ENCODE results near the gene NEUROG3.

The NEUROG3 gene, protein sequence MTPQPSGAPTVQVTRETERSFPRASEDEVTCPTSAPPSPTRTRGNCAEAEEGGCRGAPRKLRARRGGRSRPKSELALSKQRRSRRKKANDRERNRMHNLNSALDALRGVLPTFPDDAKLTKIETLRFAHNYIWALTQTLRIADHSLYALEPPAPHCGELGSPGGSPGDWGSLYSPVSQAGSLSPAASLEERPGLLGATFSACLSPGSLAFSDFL

GRCh38 chr10:69573056-69573806, at the start of gene NEUROG3:
Gene NEUROG3, minus strand, starts transcription at chr10:69573422. Its CDS starts 379 bp downstream, at chr10:69573043.
- DNase-seq, result no peak

- DNase-seq, result no peak
These were observed 47.4 kb upstream of the NEUROG3 start for GRCh38 chr10:69620625-69621024.

GRCh38 chr10:69619626-69620025, 46.4 kb upstream of the NEUROG3 start:
- DNase-seq, result no peak

GRCh38 chr10:69618746-69619145, 45.5 kb upstream of the NEUROG3 start:
- no peak for DNase-seq

GRCh38 chr10:69616358-69616757, 43.1 kb upstream of the NEUROG3 start:
- DNase-seq, result no peak

DNA sequence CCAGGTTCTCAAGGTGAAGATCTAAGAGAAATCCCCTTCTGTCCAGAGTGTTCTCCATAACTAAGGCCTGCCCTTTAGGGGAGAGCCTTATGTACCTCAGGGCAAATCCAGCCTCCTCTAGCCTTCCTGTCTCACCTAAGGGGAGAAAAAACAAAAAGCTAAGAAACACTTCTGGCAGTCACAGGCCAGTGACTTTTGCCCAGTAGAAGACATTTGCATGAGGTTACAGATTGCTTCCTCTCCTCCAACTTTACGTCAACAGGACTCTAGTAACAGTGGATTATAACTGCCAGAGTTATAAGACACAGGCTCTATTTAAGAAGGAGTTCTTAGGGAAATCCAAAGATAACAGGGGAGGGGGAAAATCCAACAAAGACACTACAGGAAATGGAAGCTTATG, 40.9 kb upstream of the NEUROG3 start:
- DNase-seq, result no peak

- no peak for DNase-seq
These were observed 39.5 kb upstream of the NEUROG3 start for GRCh38 chr10:69612760-69613159.

DNA sequence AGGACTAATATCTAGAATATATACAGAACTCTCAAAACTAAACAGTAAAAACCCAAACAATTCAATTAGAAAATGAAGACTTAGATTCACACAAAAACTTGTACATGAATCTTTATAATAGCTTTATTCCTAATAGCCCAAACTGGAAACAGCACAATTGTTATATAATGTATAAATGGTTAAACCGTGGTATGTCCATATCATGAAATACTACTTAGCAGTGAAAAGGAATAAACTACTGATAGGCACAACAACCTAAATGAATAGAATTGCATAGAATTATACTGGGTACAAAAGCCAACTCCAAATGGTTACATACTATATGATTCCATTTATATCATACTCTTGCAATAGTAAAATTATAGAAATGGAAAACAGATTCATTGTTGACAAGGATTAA, 35.9 kb upstream of the NEUROG3 start:
- DNase-seq, result no peak

DNA sequence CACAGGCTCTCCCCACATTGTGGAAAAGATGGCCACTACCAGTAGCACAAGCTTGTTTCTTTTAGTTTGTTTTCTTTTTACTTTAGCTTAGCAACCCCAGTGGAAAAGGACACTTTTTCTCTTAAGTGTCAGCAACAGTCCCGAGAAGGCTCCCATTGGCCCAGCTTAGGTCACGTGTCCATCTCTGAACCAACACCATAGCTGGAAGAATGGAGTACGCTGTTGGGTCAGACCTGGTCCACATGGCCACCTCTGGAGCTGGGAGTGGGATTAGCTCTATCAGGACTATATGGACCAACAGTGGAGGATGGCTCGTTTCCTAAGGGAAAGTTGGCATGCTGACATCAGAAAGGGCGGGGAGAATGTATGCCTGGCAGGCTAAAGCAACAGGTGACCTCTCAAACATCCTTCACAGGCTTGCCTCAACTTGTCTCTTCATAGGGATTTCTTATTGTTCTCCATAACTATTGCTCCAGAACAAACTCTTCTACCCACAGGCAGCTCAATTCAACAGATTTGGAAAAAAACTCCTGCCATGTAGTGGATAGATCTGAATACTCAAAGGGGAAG, 27.6 kb upstream of the NEUROG3 start:
- DNase-seq, result no peak

DNA sequence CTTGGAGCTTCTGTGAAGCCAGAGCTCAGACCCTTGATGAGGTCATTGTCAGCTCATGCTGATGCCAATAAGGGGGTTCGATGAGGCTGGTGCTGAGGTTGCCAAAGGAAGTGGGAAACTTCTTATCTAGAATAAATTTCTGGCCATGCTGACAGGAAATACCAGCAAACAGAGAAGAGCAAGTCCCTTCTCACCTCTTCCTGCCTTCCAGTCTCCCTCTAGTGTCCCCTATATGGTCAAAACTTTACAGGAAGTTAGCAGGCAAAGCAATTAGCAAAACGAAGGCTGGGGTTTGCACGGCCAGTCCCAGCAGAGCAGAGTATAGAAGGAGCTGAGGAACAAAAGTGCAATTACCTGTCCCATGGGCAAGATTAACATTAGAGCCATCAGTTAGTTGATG, 15.1 kb upstream of the NEUROG3 start:
- no peak for DNase-seq

DNA sequence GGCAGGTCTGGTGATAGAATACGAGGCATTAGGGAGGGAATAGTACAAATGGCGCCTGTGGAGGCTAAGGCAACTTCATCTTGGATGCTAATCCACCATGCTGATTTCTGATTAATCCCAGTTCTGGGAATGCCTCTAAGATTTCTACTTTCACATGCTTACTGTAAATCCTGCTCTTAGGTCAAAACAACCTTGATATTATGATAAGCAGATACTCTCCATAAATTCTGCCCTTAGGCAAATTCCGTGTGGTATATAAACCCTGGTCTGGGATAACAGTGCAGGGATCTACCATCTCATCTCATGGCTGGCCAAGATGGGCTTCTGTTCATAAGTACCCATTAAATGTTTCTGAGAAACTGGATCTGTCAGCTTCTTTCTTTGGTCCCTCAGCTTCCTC, 11.4 kb upstream of the NEUROG3 start:
- no peak for DNase-seq

- DNase-seq, result no peak
These were observed 9.9 kb upstream of the NEUROG3 start for GRCh38 chr10:69583106-69583505.

GRCh38 chr10:69580435-69580834, 7.2 kb upstream of the NEUROG3 start:
- no peak for DNase-seq

GRCh38 chr10:69579464-69580060, 6.3 kb upstream of the NEUROG3 start:
- no peak for DNase-seq

DNA sequence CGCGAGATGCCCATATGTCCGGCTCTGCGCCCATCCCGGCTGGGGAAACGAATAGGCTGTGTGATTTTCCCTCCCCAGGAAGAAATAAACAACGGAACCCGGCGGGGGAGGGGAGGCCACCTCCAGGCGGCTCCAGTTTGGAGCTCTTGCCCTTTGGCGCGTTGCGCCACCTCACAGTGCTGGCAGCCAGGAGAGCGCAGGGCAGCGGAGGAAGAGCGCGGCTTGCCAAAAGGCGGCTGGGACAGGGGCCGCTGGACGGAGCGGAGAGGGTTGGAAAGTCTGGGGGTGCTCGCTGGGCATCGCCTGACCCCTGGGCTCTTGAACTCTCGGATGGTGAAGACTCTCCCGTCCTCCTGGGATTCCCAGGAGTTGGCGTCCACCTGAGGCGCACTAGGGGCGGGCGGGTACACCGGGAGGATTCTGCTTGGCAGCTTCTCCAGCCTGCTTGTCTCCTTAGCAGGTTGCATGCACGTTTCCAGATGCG, 5.3 kb upstream of the NEUROG3 start:
- DNase-seq, result no peak

DNA sequence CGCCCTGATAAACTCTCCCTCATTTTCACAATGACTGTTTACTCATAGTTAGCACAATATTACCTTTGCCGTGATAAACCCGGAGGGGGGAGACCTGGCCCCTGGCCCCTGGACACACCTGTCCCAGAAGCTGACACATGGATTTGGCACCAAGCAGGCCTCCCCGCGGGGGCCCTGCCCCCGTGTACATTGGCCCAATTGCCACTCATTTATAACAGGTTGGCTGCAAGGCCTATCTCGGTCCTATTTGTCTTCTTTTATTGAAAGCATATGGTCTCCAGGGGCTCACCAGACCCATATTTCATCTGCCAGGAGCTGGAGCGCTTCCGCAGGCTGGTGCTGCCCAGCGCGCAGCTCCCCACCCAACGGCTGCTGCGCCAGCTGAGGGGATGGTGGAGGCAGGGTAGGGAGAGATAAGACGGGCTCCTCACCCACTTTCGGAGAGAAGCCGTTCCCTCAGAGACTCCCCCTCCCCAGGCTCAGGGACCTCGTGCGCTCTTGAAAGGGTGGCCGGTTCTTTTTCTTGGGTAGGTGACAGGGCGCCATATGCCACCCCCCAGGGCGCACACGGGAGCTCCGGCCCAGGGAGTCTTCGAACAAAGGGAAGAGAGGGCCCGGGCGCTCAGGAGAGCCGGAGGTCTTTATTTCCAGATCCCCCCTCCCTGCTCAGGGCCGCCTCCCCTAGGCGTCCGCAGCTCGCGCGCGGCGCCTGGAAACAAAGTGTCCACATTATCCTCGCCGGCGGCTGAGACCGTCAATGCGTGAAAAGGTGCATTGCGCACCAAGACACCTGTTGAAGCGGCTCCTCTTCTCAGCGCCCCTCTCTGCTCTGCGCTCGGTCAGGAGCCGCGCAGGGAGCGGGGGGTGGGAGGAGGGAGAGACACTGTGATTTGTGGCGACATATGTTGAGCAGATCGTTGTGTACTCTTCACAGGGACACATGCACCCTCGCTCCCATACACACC, 4.3 kb upstream of the NEUROG3 start:
- DNase-seq, result no peak

- no peak for DNase-seq
These were observed 3.3 kb upstream of the NEUROG3 start for GRCh38 chr10:69576334-69577011.

DNA sequence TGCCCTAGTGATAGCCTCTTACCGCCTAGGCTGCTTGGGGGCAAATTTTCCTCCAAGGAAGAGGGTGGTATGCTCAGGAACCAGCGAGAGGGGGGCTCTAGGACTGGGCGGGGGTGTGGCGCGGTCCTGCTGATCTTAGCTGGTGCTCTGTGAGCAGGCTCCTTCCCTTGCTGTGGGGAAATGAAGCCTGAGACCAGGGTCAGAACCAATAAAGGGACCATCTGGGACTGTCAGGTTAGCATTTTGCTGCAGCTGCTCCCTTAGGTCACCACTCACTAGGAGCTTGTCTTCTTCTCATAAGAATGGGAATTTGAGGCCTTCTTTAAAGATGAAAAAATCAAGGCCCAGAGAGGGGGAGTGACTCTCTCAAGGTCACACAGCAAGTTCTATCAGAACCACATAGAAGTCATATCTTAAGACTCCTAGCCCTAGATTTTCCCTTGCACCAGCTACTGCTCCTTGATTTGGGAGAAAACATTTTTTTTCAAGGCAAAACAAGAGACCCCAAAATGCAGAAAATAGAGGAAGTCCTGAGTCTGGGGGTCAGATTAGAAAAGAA, 2.0 kb upstream of the NEUROG3 start:
- DNase-seq, result no peak

DNA sequence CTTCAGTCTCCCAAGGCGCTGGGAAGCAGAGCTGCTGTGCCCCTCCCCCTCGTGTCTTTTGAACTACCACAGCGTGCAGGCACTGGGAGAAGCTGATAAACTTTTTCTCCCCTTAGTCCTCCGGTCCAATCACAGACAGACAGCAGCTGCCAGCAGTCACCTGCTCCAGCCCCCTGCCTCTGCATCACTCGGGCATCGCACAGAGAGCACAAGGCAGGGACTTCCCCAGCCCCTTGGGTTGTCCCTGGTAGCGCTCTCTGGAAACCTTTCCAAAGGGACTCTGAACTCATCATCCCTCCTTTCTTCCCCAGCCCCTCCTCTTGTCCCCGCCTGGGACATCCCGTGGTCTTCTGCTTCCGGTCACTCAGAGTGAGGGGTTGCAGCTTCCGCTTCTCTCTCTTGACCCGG, 1.4 kb upstream of the NEUROG3 start:
- DNase-seq, result no peak

DNA sequence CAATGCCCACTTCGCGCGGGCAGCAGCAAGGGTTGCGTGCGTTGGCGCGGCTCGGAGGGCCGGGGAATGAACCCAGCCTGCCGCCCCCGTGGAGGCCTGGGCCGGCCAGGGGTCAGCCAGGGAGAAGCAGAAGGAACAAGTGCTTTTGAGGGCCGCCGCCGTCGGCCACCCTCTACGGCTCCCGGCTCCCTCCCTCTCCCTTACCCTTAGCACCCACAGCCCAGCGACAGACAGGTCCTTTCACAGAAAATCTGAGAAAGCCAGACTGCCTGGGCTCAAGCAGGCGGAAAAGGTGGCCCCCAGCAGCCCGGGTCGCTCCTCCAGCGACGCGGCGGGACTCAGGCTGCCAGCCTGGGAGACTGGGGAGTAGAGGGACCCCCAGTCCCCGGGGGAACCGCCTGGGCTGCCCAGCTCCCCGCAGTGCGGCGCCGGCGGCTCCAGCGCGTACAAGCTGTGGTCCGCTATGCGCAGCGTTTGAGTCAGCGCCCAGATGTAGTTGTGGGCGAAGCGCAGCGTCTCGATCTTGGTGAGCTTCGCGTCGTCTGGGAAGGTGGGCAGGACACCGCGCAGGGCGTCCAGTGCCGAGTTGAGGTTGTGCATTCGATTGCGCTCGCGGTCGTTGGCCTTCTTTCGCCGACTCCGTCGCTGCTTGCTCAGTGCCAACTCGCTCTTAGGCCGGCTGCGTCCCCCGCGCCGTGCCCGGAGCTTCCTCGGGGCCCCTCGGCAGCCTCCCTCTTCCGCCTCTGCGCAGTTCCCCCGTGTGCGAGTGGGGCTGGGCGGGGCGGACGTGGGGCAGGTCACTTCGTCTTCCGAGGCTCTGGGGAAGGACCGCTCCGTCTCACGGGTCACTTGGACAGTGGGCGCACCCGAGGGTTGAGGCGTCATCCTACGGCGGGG, 815 bp downstream of the NEUROG3 start:
- no peak for DNase-seq
